ENCODE data around the gene SNX5.
A peak's percentile ranks its signal among the peaks of the same experiment; 100 is the strongest.

Gene SNX5

DNA sequence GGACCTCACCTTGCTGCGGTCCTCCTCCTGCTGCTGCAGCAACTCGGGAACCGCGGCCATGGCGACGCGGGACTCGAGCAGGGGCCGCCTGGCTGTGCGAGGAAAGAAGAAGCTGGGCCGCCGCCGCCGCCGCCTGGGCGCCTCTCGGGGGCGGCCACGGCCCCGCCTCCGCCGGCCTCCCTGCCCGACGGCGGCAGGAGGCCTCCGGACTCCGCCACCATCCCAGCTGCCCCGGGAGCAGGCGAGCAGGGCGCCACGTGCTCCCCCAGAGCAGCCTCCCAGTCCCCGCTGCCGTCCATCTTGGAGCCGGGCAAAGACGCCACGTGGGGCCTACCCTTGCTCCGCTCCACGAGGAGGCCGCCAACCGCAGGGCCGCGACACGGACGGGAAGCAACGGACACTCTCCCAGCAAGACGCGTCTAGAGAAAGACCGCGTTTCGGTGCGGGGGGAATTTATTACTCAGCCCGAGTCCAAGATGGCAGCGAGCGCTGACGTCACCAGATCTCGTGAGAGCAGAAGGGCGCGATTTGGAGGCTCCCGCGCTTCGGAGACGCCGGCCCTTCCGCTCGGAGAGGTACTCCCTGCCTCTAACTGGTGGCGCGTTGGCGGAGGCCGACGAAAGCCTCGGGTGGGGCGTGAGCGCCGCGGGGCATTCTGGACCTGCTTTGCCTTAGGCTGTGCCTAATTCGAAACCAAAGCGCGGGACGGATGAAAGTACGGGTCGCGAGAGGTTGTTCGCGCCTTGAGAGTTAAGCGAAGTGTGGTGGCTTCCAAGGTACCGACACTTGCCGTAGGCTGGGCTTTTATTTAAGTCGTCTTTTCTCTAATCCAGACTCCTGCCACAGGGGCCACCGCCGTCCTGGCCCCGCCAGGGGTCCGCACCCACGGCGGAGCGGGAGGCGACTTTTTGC, at the start of gene SNX5, which contains the start of gene MGME1:
TSS of gene SNX5 (minus strand) at position 429 of the 912 bp plus-strand sequence. CDS start at position 60, 369 bp downstream.
TSS of gene MGME1 (plus strand) at position 653 of the 912 bp plus-strand sequence. CDS start 842 bp downstream, outside the sequence.
- peak; percentile 95 for DNase-seq (ENCODE audit: low read depth)

DNA sequence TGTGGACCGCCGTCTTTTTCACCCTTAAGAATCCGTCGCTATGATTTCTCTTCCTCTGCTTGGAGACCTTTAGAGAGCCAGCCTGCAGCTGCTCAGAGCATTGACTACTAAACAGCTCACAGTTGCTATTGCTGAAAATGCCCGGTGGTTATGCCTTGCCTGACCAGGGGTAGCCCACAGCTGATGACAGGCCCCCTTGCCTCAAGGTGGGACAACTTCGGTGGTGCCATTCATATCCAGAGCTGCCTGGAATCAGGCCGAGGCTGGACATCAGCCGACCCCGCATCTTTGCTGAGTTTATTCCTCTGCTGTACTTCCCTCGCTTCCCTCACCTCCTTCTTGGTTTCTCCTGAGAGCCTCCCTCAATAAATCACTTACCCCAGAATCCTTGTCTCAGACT, 49.5 kb upstream of the SNX5 start:
- DNase-seq (ENCODE audit: low read depth) = no peak

DNA sequence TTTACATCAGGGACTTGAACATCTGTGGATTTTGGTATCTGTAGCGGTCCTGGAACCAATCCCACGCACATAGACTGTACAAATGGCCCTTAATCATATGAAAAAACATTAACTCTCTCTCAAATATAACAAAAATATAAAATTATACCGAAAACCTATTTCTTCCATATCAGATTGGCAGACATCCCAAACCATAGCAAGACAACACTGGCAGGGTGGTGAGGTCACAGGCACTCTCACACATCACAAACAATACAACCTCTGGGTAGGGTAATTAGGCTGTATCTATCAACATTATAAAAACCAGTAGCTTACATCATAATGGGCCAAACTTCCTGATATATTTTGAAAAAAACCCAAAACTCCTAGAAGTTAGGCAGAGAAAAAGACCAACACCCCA, 48.2 kb upstream of the SNX5 start:
- no peak for DNase-seq (ENCODE audit: low read depth)

DNA sequence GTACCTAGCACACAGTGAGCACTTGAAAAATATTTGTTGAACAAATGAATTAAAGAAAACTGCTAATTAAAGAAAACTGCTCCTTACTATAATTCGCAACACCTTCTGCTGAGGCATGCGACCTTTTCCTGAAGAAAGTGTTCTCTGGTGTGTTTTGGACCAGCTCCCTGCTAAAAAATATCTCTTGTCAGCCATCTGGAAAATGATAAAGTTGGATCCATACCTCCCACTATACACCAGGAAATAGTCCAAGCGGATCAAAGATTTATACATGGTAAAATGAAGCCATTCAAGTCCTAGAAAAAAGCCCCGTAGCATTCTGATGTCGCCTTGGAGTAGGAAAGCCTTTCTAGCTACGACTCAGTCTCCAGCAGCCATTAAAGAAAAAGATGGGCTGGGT, 45.8 kb upstream of the SNX5 start:
- no peak for DNase-seq (ENCODE audit: low read depth)

DNA sequence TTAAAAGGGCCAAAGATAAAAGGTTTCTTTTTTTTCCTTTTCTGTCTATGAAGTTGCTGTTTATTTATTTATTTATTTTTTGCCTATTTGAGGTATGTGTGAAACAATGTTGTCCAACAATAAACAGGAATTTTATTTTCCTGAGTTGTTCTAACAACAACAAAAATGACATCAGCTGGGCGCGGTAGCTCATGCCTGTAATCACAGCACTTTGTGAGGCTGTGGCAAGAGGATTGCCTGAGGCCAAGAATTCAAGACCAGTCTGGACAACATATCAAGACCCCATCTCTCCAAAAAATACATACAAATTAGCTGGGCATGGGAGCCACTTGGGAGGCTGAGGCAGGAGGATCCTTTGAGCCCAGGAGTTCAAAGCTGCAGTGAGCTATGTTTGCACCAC, 44.3 kb upstream of the SNX5 start:
- no peak for DNase-seq (ENCODE audit: low read depth)

DNA sequence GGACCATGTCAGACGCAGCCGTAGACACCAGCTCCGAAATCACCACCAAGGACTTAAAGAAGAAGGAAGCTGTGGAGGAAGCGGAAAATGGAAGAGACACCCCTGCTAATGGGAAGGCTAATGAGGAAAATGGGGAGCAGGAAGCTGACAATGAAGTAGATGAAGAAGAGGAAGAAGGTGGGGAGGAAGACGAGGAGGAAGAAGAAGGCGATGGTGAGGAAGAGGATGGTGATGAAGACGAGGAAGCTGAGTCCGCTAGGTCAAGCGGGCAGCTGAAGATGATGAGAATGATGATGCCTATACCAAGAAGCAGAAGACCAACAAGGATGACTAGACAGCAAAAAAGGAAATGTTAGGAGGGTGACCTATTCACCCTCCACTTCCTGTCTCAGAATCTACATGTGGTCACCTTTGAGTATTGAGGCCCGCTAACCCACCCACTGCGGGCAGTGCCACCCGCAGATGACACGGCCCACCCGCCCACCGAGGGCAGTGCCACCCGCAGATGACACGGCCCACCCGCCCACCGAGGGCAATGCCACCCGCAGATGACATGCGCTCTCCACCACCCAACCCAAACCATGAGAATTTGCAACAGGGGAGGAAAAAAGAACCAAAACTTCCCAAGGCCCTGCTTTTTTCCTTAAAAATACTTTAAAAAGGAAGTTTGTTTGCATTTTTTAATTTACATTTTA, 43.5 kb upstream of the SNX5 start:
- no peak for DNase-seq (ENCODE audit: low read depth)

DNA sequence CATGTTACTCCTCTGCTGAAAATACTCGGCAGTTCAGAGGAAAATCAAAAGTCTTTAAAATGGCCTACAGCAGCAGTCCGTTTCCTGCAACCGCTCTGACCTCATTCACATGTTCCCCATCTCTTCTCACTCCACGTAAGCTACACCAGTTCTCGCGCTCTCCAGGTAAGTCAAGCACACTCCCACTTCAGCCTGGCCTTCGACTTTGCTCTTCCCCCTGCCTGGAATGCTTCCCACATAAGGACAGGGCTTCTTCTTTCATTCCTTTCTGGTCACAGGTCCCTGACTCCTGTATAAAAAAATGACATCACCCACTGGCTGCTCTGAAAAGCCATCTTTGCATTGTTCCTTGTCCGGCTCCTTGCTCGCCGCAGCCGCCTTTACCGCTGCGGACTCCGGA, 42.9 kb upstream of the SNX5 start:
- DNase-seq (ENCODE audit: low read depth) = no peak

DNA sequence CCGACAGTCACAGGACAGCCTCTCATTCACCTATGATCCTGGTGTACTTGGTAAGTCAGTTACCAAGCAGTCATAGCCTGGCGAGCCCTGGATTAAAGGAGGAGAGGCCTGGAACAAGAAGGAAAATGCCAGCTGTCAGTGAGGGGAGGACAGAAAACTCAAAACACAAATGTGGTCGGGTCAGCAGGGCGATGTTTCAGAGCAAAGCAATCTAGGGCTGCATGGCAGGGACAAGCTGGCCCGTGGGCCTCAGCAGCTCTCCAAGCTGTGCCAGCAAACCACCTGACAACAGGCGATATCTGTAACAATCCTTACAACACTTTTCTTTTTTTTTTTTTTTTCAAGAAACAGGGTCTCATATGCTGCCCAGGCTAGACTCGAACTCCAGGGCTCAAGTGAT, 40.5 kb upstream of the SNX5 start:
- no peak for DNase-seq (ENCODE audit: low read depth)

DNA sequence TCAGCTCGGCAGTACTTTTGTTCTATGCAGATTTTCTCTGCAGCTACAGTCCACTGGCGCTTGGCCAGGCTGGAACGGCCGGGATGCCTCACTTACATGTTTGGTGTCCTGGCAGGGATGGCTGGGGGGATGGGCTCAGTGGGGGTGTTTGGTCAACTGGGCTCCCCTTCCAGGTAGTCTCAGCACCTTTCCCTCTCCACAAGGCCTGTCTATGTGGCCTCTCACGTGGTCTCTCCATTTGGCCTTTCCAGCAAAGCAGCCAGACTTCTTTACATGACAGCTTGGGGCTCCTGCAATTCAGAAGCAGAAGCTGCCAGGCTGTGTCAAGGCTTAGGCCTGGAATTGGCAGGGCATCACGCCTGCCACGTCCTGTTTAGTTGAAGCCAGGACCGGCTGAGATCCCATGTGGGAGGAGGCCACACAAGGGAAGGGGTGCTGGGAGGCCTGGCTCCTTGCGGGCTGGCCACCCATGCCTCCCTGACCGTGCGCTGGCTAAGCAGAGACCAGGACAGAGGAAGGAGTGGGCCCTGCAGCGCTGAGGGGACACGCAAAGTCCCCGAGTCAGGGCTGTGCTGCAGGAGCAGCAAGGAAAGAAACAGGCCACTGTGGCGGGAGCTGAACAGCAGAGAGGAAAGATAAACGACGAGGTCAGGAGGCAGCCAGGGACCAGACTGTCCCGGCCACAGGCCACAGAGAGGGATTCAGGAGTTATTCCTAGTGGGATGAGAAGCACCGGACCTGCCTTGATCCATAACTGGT, 39.1 kb upstream of the SNX5 start:
- no peak for DNase-seq (ENCODE audit: low read depth)

DNA sequence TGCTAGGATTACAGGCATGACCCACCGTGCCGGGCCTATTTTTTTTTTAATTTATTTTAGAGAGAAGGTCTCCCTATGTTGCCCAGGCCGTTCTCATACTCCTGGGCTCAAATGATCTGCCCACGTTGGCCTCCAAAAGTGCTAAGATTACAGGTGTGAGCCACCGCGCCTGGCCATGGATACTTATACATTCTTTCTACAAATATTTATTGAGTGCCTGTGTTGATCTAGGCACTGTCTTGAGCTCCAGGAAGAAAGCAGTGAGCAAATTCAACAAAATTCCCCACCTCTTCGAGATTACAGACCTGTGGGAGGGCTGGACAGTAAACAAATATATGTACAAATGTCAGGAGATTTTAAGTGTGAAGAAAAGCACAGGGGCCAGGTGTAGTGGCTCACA, 38.1 kb upstream of the SNX5 start:
- DNase-seq (ENCODE audit: low read depth) = no peak

DNA sequence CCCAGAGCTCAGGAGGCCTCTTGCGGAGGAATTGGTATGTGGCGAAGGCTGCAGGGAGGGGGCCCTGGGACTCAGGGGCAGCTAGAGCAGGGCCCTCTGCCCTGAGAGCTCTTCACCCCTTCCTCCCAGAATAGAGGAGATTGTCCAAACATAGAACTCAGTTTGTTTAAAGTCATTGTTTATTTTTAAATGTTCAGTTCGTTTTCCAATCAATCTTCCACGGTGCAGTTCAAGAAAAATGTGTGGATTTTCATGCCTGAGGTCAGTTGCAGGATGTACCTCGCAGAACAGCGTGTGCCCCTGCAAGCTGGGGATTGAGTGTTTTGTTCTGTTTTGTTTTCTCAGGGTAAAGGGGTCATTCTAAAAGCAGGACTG, 37.4 kb upstream of the SNX5 start:
- DNase-seq (ENCODE audit: low read depth) = no peak

DNA sequence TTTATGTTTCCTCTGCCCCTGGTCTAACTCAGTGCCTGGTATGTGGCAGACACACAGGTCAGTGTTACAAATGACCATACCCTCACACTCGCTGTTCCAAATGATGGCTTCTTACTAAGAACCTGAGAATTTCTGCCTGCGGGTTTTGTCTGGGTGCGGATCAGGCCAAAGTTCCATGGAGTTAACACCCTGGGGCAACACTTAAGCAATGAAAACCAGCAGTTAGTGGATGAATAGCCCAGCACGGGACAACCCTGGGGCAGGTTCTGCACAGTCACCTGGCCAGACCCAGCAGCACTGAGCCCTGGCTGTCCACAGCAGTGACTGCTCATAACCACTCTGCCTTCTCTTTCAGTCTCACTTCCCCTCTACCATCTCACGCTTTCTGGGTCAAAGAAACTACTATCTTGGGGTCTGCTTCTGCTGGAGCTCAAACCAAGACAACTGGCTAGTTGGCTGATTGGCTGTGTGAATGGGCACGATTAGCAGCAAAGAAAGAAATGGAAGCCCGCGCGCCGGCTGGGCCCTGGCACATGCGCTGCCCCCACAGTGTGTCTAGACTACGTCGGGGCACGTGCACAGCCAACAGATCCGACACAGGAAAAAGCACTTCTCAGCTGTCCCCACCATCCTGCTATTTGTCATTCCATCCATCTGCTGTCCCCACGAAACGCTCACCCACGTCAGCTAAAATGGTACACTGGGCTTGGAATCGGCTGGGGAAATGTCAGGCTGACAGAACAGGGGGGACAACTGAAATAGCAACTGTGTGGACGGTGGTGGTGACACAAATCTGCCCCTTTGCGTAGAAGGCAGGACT, 36.8 kb upstream of the SNX5 start:
- DNase-seq (ENCODE audit: low read depth) = no peak

DNA sequence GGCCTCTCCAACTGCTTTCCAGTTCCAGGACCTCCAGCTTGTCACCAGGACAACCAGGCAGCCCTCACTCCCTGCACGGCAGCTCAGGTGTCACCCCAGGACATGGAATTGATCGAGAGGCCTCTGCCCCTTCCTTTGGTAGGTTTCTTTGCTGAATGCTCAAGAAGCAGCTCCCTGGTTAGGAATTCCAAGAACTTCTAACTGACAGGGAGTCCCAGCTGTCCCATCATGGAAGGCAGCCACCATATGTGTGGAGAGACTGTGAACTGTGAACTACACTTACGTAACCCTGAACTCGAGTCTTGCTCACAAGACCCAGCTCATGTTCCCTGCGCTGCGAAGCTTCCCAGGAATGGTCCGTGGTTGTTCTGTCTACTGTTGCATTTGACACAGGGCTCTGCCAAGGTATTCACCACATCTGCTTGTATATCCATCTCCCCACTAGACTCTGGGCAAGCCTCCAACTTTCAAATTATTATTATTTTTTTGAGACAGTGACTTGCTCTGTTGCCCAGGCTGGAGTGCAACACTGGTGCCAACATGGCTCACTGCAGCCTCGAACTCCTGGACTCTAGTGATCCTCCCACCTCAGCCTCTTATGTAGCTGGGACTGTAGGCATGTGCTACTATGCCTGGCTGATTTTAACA, 35.9 kb upstream of the SNX5 start:
- no peak for DNase-seq (ENCODE audit: low read depth)

DNA sequence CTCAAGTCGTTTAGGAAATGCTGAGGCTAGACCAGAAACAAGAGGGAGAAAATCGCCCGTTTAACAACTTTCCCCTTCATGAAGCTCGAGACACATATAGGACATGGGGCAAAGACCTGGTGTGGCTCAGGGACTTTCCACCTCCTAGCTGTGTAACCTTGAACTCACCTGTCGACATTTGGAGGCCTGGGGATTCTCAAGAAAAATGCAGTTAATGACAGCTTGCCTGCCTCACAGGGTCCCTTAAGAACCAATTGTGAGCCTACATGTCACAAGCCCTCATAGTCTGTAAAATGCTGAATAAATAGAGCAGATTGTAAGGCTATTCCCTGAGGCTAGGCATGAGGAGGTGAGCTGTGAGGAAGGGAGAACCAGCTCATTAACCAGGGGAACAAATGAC, 35.3 kb upstream of the SNX5 start:
- DNase-seq (ENCODE audit: low read depth) = no peak

DNA sequence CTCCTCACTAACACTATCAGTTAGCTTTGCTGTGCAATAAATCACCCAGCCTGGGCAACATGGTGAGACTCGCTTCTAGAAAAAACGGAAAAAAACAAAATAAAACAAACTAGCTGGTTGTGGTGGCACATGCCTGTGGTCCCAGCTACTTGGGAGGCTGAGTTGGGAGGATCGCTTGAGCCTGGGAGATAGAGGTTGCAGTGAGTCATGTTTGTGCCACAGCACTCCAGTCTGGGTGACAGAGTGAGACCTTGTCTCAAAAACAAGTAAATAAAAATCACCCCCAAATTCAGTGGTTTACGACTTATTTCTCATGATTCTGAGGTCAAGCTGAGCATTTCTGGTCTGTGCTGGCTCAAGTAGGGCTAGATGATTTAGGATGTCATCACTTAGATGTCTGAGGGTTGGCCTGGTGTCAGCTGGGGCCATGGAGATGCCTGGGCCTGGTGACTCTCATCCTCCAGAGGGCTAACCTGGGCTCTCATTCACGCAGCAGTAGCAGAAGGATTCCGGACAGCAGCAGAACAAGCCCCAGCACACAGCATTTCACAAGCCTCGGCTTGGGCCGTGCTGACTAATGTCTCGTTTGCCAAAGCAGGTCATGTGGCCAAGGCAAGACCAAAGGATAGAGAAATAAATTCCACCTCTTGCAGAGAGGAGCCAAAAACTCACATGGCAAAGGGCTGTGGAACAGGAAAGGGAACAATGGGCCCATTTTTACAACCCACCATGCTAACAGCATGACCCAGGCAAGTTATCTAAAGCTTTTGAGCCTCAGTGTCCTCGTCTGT, 32.7 kb upstream of the SNX5 start:
- DNase-seq (ENCODE audit: low read depth) = peak; percentile 82

DNA sequence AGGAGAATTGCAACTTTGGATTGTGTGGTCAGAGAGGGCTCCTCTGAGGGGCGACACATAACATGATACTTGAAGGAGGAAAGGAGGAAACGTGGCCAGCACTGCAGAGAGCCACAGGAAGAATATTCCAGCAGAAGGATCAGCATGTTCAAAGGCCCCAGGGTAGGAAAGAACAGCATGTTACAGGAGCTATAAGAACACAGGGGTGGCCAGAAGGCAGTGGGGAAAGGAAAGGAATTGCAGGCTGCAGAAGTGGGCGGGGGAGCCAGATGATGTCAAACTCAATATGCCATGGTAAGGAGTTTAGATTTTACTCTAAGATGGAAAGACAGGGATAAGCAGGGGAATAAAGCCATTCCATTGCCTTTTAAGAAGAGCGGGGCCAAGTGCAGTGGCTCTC, 31.0 kb upstream of the SNX5 start:
- DNase-seq (ENCODE audit: low read depth) = no peak

DNA sequence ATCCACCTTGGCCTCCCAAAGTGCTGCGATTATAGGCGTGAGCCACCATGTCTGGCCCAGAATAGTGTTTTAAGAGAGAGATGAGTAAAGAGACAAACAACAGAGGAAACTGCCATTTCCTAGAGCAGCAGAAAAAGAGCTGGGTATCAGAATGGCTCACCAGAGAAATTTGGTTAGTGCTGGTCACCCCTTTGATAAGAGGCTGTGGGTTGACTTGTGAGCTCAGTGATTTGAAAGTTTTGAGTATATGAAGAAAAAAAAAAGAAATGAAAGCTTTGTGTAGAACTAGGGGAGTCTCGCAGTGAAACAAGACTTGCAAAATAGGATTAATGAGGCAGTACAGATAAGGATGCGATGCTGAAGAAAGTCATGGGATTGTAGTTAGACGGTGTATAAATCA, 29.9 kb upstream of the SNX5 start:
- DNase-seq (ENCODE audit: low read depth) = no peak

DNA sequence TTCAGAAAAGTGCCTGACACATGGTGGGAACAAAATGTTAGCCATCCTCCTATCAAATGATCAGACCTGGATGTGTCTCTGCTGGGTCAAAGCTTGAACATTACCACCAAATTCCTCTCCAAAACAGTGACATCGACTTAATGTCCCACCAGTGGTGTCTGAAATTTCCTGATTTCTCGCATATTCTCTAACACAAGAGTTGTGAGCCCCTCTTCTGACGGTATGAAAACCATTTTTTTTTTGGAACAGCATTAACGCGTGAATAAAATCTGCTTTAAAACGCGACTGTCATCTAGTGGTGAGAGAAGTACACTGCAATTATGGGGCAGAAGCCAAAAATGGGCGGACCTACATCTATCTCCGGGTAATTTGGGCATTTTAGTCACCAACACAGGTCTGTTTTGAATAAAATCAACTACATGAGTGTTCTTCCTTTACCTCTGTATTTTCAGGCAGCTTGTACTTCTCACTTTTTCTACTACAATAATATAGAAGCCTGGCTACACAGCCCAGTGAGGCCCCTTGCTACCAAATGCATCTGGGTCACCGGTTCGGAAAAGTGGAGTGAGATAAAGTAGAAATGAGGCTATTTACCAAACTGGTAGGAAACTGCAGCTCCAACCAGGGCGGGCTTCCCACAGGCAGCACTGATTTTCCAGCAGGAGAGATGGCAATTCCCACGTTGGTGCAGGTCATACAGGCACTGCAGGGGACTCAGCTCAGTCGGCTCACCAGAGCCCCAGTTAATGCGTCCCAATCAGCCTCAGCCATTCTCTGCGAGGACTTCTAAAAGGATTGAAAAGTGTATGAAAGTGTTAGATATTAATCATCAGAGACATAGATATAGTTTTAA, 27.6 kb upstream of the SNX5 start:
- no peak for DNase-seq (ENCODE audit: low read depth)

DNA sequence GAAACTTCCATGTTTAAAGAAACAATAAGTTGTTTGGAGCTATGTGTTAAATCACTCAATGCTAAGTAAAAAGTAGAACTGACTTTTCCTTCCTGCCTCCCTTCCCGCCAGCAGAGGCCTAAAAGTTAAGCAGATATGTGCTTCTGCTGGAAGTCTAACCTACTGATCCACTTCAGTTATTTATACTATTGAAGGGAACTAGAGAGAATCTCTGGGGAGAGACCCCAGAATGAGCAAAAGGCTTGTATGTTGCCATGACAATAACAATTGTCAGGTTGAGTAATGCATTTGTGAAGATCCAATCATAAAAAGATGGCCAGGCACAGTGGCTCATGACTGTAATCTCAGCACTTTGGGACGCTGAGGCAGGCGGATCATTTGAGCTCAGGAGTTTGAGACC, 25.0 kb upstream of the SNX5 start:
- DNase-seq (ENCODE audit: low read depth) = no peak

Measured in GM04503 (cell line).